CD4-positive, alpha-beta T cell treated with Interleukin-15 for 1 hour (primary cell): ENCODE data around the gene CKAP5.

Experiments used
- DNase-seq: peaks from one replicate; pipeline ENCODE4 v3.0.0-alpha.2; 2020

CKAP5 gene

GRCh38 chr11:46696212-46696558 lies 149.9 kb downstream of the CKAP5 start:
- no peak for DNase-seq

DNA sequence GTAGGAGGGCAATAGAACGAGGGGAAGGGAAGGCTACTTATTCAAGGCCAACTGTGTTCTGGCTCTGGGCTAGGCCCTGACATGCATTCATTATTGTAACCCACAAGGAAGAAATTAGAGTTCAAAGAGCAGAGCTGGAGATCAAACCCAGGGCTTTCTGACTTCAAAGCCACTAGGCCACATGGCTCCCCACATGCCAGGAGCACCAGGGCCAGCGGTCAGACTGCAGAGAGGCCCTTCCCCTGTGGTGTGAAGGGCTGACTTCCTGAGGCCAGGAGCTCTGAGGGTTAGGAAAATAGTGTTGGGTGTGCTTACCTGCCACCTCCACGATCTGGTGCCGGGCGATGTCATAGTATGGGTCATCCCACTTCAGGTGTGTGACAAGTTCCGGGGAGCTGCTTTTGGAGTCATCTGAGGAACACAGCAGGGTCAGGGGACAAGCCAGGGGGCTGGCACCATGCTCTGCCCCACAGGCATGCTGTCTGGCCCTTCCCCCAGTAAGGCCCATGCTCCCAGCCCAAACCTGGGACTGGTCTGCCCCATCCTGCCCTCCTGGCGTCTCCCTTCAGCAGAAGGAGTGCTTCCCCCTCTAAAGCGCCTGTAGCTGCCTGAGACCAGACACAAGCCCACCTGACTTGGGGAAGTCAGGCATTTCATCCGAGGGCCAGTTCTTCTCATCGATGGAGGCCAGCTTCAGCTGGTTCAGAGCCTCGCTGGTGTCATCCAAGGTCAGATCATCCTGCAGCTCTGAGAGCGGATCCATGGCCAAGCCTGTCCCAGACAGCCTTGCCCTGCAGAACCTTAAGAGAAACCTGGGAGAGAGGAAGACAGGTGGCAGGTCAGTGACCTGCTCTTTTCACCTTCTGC lies 150.5 kb downstream of the CKAP5 start:
- no peak for DNase-seq

DNA sequence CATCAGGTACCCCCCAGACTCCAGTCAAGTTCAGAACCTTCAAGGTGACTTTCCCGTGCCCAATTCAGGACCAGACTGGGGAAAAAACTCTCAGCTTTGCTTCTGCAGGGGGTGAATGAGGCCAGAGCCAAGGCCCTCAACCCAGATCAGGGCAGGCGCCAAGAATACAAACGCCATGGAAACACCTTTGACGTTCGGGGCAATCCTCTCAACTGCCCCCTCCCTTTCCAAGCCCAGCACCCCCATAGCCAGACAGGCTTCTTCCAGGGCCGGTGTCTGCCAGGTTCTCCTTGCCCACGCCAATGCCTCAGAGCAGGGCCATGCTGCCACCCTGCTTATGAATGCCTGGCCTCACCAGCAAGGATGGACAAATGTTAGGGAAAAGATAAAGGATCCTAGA lies 151.5 kb downstream of the CKAP5 start:
- no peak for DNase-seq

- DNase-seq: no peak
Observed at GRCh38 chr11:46694072-46694471, 152.0 kb downstream of the CKAP5 start.

GRCh38 chr11:46693597-46694012 lies 152.5 kb downstream of the CKAP5 start:
- no peak for DNase-seq
